ENCODE data around the gene ZFYVE9.

DNA sequence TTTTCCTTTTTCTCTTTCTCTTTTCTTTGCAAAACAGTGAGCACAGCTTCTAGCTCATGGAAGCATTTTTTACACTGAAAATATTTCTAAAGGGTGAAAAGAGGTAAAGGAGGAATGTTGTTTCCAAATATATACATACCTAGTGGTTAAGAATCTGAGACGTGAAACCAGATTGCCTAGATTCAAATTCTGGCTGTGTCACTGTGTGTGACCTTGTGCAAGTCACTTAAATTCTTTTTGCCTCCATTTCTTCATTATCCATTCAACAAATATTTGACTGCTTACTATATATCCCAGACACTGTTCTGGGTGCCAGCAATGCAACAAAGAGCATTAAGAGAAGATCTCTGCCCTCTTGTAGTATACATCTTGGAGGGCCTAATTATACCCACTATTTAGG lies 53.3 kb downstream of the ZFYVE9 start:
- TF ChIP-seq, protein P1, sequence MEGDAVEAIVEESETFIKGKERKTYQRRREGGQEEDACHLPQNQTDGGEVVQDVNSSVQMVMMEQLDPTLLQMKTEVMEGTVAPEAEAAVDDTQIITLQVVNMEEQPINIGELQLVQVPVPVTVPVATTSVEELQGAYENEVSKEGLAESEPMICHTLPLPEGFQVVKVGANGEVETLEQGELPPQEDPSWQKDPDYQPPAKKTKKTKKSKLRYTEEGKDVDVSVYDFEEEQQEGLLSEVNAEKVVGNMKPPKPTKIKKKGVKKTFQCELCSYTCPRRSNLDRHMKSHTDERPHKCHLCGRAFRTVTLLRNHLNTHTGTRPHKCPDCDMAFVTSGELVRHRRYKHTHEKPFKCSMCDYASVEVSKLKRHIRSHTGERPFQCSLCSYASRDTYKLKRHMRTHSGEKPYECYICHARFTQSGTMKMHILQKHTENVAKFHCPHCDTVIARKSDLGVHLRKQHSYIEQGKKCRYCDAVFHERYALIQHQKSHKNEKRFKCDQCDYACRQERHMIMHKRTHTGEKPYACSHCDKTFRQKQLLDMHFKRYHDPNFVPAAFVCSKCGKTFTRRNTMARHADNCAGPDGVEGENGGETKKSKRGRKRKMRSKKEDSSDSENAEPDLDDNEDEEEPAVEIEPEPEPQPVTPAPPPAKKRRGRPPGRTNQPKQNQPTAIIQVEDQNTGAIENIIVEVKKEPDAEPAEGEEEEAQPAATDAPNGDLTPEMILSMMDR (IDR thresholded peaks at IDR 0.05; ENCODE audit: insufficient read depth, low read depth, low read length), result no peak
- no peak for TF ChIP-seq EZH2 (IDR thresholded peaks at IDR 0.05; ENCODE audit: insufficient read depth, low read length)

All from astrocyte (in vitro differentiated cells and primary cell).